KOPT-K1 (cell line): ENCODE results near the gene COL23A1.
"Not testable (repeated sequence)": the region's sequence is repeated elsewhere in the genome, so short reads cannot be mapped to it uniquely, and the experiment has no call there.

ENCODE experiments used
- H3K27ac ChIP-seq: fragments of 200-600 bp; sonication (generic); 2 replicates; pipeline ENCODE4 v1.5.1; 2016; ENCODE audit warnings: antibody characterized with exemption, mild to moderate bottlenecking, low read depth, low read length; ENCODE audit not compliant: poor library complexity, severe bottlenecking
- H3K36me3 ChIP-seq: fragments of 200-600 bp; sonication (generic); 2 replicates; pipeline ENCODE4 v1.5.1; 2017; ENCODE audit warnings: antibody characterized with exemption, mild to moderate bottlenecking, low read length, moderate library complexity; ENCODE audit not compliant: insufficient read depth
- H3K9me3 ChIP-seq: fragments of 200-600 bp; sonication (generic); 2 replicates; pipeline ENCODE4 v1.5.1; 2017; ENCODE audit warnings: antibody characterized with exemption, low read length, mild to moderate bottlenecking; ENCODE audit not compliant: insufficient read depth, poor library complexity, severe bottlenecking

COL23A1 gene

GRCh38 chr5:178324481-178325310, 265.5 kb downstream of the COL23A1 start:
- Histone ChIP-seq H3K9me3 (no peaks in the 10 kb centered on the region), H3K27ac (no peak overlapping the region), H3K36me3 (no peaks in the 10 kb centered on the region)

- Histone ChIP-seq H3K36me3 (no peaks in the 10 kb centered on the region), H3K9me3 (no peaks in the 10 kb centered on the region)
Measured at GRCh38 chr5:178323961-178324360, 266.2 kb downstream of the COL23A1 start.

GRCh38 chr5:178323541-178323865, 266.7 kb downstream of the COL23A1 start:
- Histone ChIP-seq H3K9me3 (no peaks in the 10 kb centered on the region), H3K27ac (no peak overlapping the region), H3K36me3 (no peaks in the 10 kb centered on the region)

More at GRCh38 chr5:178323961-178324360, 266.2 kb downstream of the COL23A1 start:
- no peak overlapping the region for H3K27ac ChIP-seq

- Histone ChIP-seq H3K9me3 (peaks cover under 1% of the 10 kb centered on the region), H3K27ac (no peak overlapping the region), H3K36me3 (no peaks in the 10 kb centered on the region)
Measured at GRCh38 chr5:178322736-178323540, 267.3 kb downstream of the COL23A1 start.

- no peak overlapping the region for H3K27ac ChIP-seq
- no peaks in the 10 kb centered on the region for H3K36me3 ChIP-seq
- H3K9me3 ChIP-seq: peaks cover 7% of the 10 kb centered on the region
Measured at GRCh38 chr5:178320281-178320855, 269.8 kb downstream of the COL23A1 start.

- Histone ChIP-seq H3K9me3 (peaks cover 7% of the 10 kb centered on the region), H3K27ac (no peak overlapping the region), H3K36me3 (no peaks in the 10 kb centered on the region)
Measured at GRCh38 chr5:178319541-178320041, 270.6 kb downstream of the COL23A1 start.

- Histone ChIP-seq H3K36me3 (no peaks in the 10 kb centered on the region), H3K9me3 (peaks cover 7% of the 10 kb centered on the region), H3K27ac (no peak overlapping the region)
Measured at GRCh38 chr5:178318893-178319292, 271.3 kb downstream of the COL23A1 start.

GRCh38 chr5:178318382-178318781, 271.8 kb downstream of the COL23A1 start:
- H3K9me3 ChIP-seq: peaks cover 7% of the 10 kb centered on the region
- no peaks in the 10 kb centered on the region for H3K36me3 ChIP-seq
- no peak overlapping the region for H3K27ac ChIP-seq

GRCh38 chr5:178317727-178318126, 272.5 kb downstream of the COL23A1 start:
- not testable (repeated sequence) for H3K36me3 ChIP-seq, H3K27ac ChIP-seq, H3K9me3 ChIP-seq

GRCh38 chr5:178314961-178315820, 275.0 kb downstream of the COL23A1 start:
- Histone ChIP-seq H3K9me3 (peaks cover 7% of the 10 kb centered on the region), H3K27ac (no peak overlapping the region), H3K36me3 (no peaks in the 10 kb centered on the region)

GRCh38 chr5:178314061-178314660, 276.0 kb downstream of the COL23A1 start:
- Histone ChIP-seq H3K27ac (no peak overlapping the region), H3K9me3 (peaks cover 7% of the 10 kb centered on the region), H3K36me3 (no peaks in the 10 kb centered on the region)

GRCh38 chr5:178313316-178313715, 276.9 kb downstream of the COL23A1 start:
- peaks cover 7% of the 10 kb centered on the region for H3K9me3 ChIP-seq
- no peaks in the 10 kb centered on the region for H3K36me3 ChIP-seq
- no peak overlapping the region for H3K27ac ChIP-seq

GRCh38 chr5:178312880-178313282, 277.3 kb downstream of the COL23A1 start:
- Histone ChIP-seq H3K9me3 (peaks cover 6% of the 10 kb centered on the region), H3K36me3 (no peaks in the 10 kb centered on the region)

GRCh38 chr5:178310130-178310865, 279.9 kb downstream of the COL23A1 start:
- H3K27ac ChIP-seq: no peak overlapping the region
- H3K9me3 ChIP-seq: no peaks in the 10 kb centered on the region
- H3K36me3 ChIP-seq: no peaks in the 10 kb centered on the region

More at GRCh38 chr5:178312880-178313282, 277.3 kb downstream of the COL23A1 start:
- no peak overlapping the region for H3K27ac ChIP-seq
